PC-9 (cell line): ENCODE measurements around the gene TRIM24. TPM values are rescaled to one million over a fixed set of nuclear protein-coding genes. Genes with fewer than 3 reads are reported as not detected.
"Not testable (repeated sequence)": the region's sequence is repeated elsewhere in the genome, so short reads cannot be mapped to it uniquely, and the experiment has no call there.

Experiments used
- BruUV-seq: library from RNA; stranded (reverse); fragments of 400-500 nt; replicated peaks from 2 replicates; lab custom pipeline; 2021; lab: Mats Ljungman, UMichigan
- CTCF ChIA-PET: fragments of 300-600 bp; sonication (Branson Sonifier 250); formaldehyde crosslinking; loops from one replicate; lab custom pipeline; 2022; ENCODE audit warnings: antibody characterized with exemption; lab: Charles Lee
- POLR2A ChIA-PET: fragments of 300-600 bp; sonication (Branson Sonifier 250); formaldehyde crosslinking; loops from one replicate; lab custom pipeline; 2022; ENCODE audit warnings: antibody characterized with exemption; ENCODE audit not compliant: unreplicated experiment; lab: Charles Lee
- DNase-seq, 2 experiments: peaks; one replicate each; pipeline versions ENCODE4 v3.0.0 to v3.0.0-alpha.2; 2015 to 2022; ENCODE audit warnings: mixed read lengths in 1 of 2
- H2AFZ ChIP-seq: fragments of 200-600 bp; sonication (generic); 2 replicates; pipeline ENCODE4 v1.8.1; 2017; ENCODE audit warnings: antibody characterized with exemption
- H3F3A ChIP-seq: fragments of 200-600 bp; sonication (generic); 2 replicates; pipeline ENCODE4 v1.8.1; 2017; ENCODE audit warnings: antibody characterized with exemption, mild to moderate bottlenecking, low read depth; ENCODE audit not compliant: insufficient read depth
- H3K27ac ChIP-seq: fragments of 200-600 bp; sonication (generic); 2 replicates; pipeline ENCODE4 v1.6.1; 2016; ENCODE audit warnings: mixed run types
- H3K27me3 ChIP-seq: fragments of 200-600 bp; sonication (generic); 2 replicates; pipeline ENCODE4 v1.6.1; 2016; ENCODE audit warnings: low read depth, mixed run types; ENCODE audit not compliant: insufficient read depth
- H3K36me3 ChIP-seq: fragments of 200-600 bp; sonication (generic); 2 replicates; pipeline ENCODE4 v1.6.1; 2016; ENCODE audit warnings: low read depth, mixed run types
- H3K4me1 ChIP-seq: fragments of 200-600 bp; sonication (generic); replicated peaks from 2 replicates; pipeline ENCODE4 v1.6.1; 2016; ENCODE audit warnings: mixed run types; ENCODE audit not compliant: insufficient read depth
- H3K4me2 ChIP-seq: fragments of 200-600 bp; sonication (generic); 2 replicates; pipeline ENCODE4 v1.6.1; 2017; ENCODE audit warnings: mixed run types
- H3K4me3 ChIP-seq: fragments of 200-600 bp; sonication (generic); 2 replicates; pipeline ENCODE4 v1.6.1; 2016; ENCODE audit warnings: mixed run types
- H3K79me2 ChIP-seq: fragments of 200-600 bp; sonication (generic); 2 replicates; pipeline ENCODE4 v1.6.1; 2017; ENCODE audit warnings: low read depth, mixed run types
- H3K9me2 ChIP-seq: fragments of 200-600 bp; sonication (generic); 2 replicates; pipeline ENCODE4 v1.8.1; 2017; ENCODE audit warnings: mild to moderate bottlenecking; ENCODE audit not compliant: insufficient read depth
- H3K9me3 ChIP-seq: fragments of 200-600 bp; sonication (generic); 2 replicates; pipeline ENCODE4 v1.8.1; 2016; ENCODE audit warnings: low read depth; ENCODE audit not compliant: insufficient read depth
- H4K20me1 ChIP-seq: fragments of 200-600 bp; sonication (generic); 2 replicates; pipeline ENCODE4 v1.8.1; 2017; ENCODE audit not compliant: insufficient read depth
- EZH2 ChIP-seq: fragments of 200-600 bp; sonication (generic); IDR thresholded peaks from 2 replicates; pipeline ENCODE4 v1.8.0; 2017; ENCODE audit warnings: antibody characterized with exemption, low read depth
- intact Hi-C: fragments of 100-400 bp; cut with micrococcal nuclease; formaldehyde crosslinking; loops from one replicate; pipeline ENCODE4 v1.10.0; 2022; ENCODE audit not compliant: unreplicated experiment
- total RNA-seq: library from RNA; stranded (reverse); gene quantifications from 2 replicates; pipeline ENCODE4 v1.2.3, GENCODE V29; 2021
- TF ChIP-seq, protein P1 (sequence below): fragments of 200-600 bp; sonication (generic); conservative IDR thresholded peaks from 2 replicates; pipeline ENCODE4 v1.6.1; 2017; ENCODE audit warnings: mixed run types, antibody characterized with exemption, mild to moderate bottlenecking, moderate library complexity

Gene TRIM24
- total RNA-seq, 1 experiment from 2014 or later: 20.5 TPM

- Histone ChIP-seq H3K4me2 (peak overlapping the region; percentile 90), H2AFZ (peak overlapping the region; percentile 64), H3K4me3 (peak overlapping the region; percentile 66), H3F3A (peaks cover 9% of the 10 kb centered on the region; the same call in 1 of the 2 replicates), H3K27me3 (no peaks in the 10 kb centered on the region), H3K79me2 (peaks cover 49% of the 10 kb centered on the region), H3K9me3 (no peaks in the 10 kb centered on the region), H3K27ac (peak overlapping the region; percentile 69), H3K9me2 (no peaks in the 10 kb centered on the region), H3K36me3 (peaks cover 4% of the 10 kb centered on the region; the same call in 1 of the 2 replicates), H3K4me1 (peaks cover 6% of the 10 kb centered on the region), H4K20me1 (0 out of 2 replicates have a peak, but pooled peaks cover 7% of the 10 kb centered on the region)
- DNase-seq: peak; percentile 36 to 65
- intact Hi-C loops: loop anchor here (1.0 to 5.0 kb wide), 6 partner anchors 104 to 404 kb away; no protein-coding TSS in a partner anchor
- TF ChIP-seq, protein P1, sequence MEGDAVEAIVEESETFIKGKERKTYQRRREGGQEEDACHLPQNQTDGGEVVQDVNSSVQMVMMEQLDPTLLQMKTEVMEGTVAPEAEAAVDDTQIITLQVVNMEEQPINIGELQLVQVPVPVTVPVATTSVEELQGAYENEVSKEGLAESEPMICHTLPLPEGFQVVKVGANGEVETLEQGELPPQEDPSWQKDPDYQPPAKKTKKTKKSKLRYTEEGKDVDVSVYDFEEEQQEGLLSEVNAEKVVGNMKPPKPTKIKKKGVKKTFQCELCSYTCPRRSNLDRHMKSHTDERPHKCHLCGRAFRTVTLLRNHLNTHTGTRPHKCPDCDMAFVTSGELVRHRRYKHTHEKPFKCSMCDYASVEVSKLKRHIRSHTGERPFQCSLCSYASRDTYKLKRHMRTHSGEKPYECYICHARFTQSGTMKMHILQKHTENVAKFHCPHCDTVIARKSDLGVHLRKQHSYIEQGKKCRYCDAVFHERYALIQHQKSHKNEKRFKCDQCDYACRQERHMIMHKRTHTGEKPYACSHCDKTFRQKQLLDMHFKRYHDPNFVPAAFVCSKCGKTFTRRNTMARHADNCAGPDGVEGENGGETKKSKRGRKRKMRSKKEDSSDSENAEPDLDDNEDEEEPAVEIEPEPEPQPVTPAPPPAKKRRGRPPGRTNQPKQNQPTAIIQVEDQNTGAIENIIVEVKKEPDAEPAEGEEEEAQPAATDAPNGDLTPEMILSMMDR: no peak
- TF ChIP-seq EZH2: no peak
- ChIA-PET POLR2A (no interaction called here), CTCF (interaction anchor here (0.6 to 0.8 kb wide), 2 partner anchors 228 to 299 kb away, joined by 5 to 6 read pairs; no protein-coding TSS in a partner anchor)
- no TSS peak for BruUV-seq
These were observed 869 bp downstream of the TRIM24 start for GRCh38 chr7:138460649-138461607.

DNA sequence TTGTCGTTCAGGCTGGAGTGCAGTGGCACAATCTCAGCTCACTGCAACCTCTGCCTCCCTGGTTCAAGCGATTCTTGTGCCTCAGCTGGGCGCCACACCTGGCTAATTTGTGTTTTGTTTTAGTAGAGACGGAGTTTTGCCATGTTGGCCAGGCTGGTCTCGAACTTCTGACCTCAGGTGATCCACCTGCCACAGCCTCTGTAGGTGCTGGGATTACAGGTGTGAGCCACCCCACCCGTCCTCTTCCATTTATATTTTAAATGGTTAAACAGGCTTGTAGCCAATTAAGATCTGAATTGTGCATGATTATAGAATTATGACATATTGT is 3.2 kb downstream of the TRIM24 start:
- intact Hi-C loops: loop anchor here (5.0 kb wide), 1 partner anchor 204 kb away; no protein-coding TSS in a partner anchor
- POLR2A ChIA-PET, H4K20me1 ChIP-seq, H3K4me2 ChIP-seq, H3K4me3 ChIP-seq, CTCF ChIA-PET, H3K9me3 ChIP-seq, DNase-seq, H3K27me3 ChIP-seq, H2AFZ ChIP-seq, H3F3A ChIP-seq, H3K4me1 ChIP-seq, H3K9me2 ChIP-seq, H3K27ac ChIP-seq, BruUV-seq, H3K36me3 ChIP-seq: not testable (repeated sequence)
- peaks cover 72% of the 10 kb centered on the region for H3K79me2 ChIP-seq

- CTCF ChIA-PET: no interaction called here
- intact Hi-C loops: no loop called here
- H3K79me2 ChIP-seq: peaks cover 89% of the 10 kb centered on the region
These were observed 5.0 kb downstream of the TRIM24 start for GRCh38 chr7:138465046-138465445.

DNA sequence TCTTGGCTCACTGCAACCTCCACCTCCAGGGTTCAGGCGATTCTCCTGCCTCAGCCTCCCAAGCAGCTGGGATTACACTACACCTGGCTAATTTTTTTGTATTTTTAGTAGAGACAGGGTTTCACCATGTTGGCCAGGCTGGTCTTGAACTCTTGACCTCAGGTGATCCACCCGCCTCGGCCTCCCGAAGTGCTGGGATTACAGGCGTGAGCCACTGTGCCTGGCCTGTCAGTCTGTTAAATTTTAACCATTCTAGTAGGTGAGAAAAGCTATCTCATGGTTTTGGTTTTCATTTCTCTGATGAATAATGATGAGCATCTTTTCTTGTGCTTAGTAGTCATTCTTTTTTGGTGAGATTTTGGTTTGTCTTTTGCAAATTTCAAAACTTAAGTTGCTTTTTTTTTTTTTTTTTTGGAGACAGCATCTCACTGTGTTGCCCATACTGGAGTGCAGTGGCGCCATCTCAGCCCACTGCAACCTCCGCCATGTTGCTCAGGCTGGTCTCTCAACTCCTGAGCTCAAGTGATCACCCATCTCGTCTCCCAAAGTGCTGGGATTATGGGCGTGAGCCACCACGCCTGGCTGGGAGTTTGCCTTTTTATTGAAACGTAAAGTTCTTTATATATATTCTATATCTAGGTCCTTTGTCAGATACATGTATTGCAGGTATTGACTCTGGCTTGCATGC is 6.2 kb downstream of the TRIM24 start:
- BruUV-seq, H3F3A ChIP-seq, H3K4me3 ChIP-seq, H3K9me2 ChIP-seq, H3K4me1 ChIP-seq, H3K27ac ChIP-seq, CTCF ChIA-PET, DNase-seq, H3K9me3 ChIP-seq, H2AFZ ChIP-seq, H3K4me2 ChIP-seq, H3K27me3 ChIP-seq, intact Hi-C loops, H3K36me3 ChIP-seq: not testable (repeated sequence)
- POLR2A ChIA-PET: interaction anchor here (0.5 kb wide), 1 partner anchor 164 kb away, joined by 3 read pairs; no protein-coding TSS in a partner anchor
- Histone ChIP-seq H3K79me2 (peaks cover 98% of the 10 kb centered on the region), H4K20me1 (peaks cover 14% of the 10 kb centered on the region)

More at GRCh38 chr7:138465046-138465445, 5.0 kb downstream of the TRIM24 start:
- Histone ChIP-seq H2AFZ (no peak overlapping the region), H3K4me1 (peaks cover 6% of the 10 kb centered on the region), H4K20me1 (peaks cover 14% of the 10 kb centered on the region; the same call in 1 of the 2 replicates), H3K36me3 (peaks cover 4% of the 10 kb centered on the region; the same call in 1 of the 2 replicates), H3K9me3 (no peaks in the 10 kb centered on the region), H3K4me2 (no peak overlapping the region), H3K27ac (no peak overlapping the region), H3K27me3 (no peaks in the 10 kb centered on the region), H3F3A (peaks cover 9% of the 10 kb centered on the region; the same call in 1 of the 2 replicates), H3K4me3 (no peak overlapping the region), H3K9me2 (no peaks in the 10 kb centered on the region)
- TF ChIP-seq, protein P1: no peak
- TF ChIP-seq EZH2: no peak
- POLR2A ChIA-PET: no interaction called here
- DNase-seq: no peak
- no TSS peak for BruUV-seq
